ENCODE measurements around the gene AGMO.

- TF ChIP-seq CTCF (IDR thresholded peaks at IDR 0.05; ENCODE audit: low read depth, low read length, missing input control): no peak
- no peak for TF ChIP-seq REST (IDR thresholded peaks at IDR 0.05)
- TF ChIP-seq MAX (IDR thresholded peaks at IDR 0.05): no peak
- TF ChIP-seq ZBTB33 (IDR thresholded peaks at IDR 0.05): no peak
- TF ChIP-seq TAF1 (conservative IDR thresholded peaks at IDR 0.05): no peak
Observed at GRCh38 chr7:15330943-15331342, 230.9 kb downstream of the AGMO start.

Data from liver (tissue), 3 donors.